ENCODE results near the gene SPATA2L.

- TF ChIP-seq CTCF (IDR thresholded peaks at IDR 0.05; ENCODE audit: low read depth, low read length) = no peak
- TF ChIP-seq MYC (IDR thresholded peaks at IDR 0.05; ENCODE audit: low read depth, low read length) = no peak
These were observed 22.1 kb upstream of the SPATA2L start for GRCh38 chr16:89723279-89724250.

All from NB4 (cell line).